ENCODE data around the gene VLDLR. TPM values are rescaled to one million over a fixed set of nuclear protein-coding genes. Genes with fewer than 3 reads are reported as not detected.
A peak's percentile ranks its signal among the peaks of the same experiment; 100 is the strongest.

Gene VLDLR
- total RNA-seq, 1 experiment from 2014 or later = 1.2 TPM

- H3K36me3 ChIP-seq (ENCODE audit: low read depth, low read length) = no peaks in the 10 kb centered on the region
- H3K9me3 ChIP-seq (ENCODE audit: low read length) = no peaks in the 10 kb centered on the region
- H3K9me2 ChIP-seq (replicated peaks; ENCODE audit: low read length) = no peaks in the 10 kb centered on the region
- no peak overlapping the region for H2AFZ ChIP-seq (ENCODE audit: low read length)
- no peaks in the 10 kb centered on the region for H4K20me1 ChIP-seq (ENCODE audit: low read length)
- POLR2A ChIA-PET (ENCODE audit: unreplicated experiment) = no interaction called here
- H3K27me3 ChIP-seq (ENCODE audit: low read length) = 0 out of 2 replicates have a peak, but pooled peaks cover 3% of the 10 kb centered on the region
- no peaks in the 10 kb centered on the region for H3K4me1 ChIP-seq (ENCODE audit: insufficient read depth, low read length)
- H3K4me2 ChIP-seq (ENCODE audit: low read length) = peak overlapping the region; percentile 88
- DNase-seq = no peak
- no TSS peak for BruUV-seq (replicated peaks)
- H3K9ac ChIP-seq (ENCODE audit: low read length) = no peak overlapping the region
- H3F3A ChIP-seq (ENCODE audit: low read length, unreplicated experiment) = no peaks in the 10 kb centered on the region
- H3K27ac ChIP-seq (ENCODE audit: low read length) = no peak overlapping the region
- CTCF ChIA-PET = no interaction called here
- ATAC-seq = no peak
- TF ChIP-seq CTCF (conservative IDR thresholded peaks at IDR 0.05; ENCODE audit: low read depth, low read length) (no peak), EZH2phosphoT487 (IDR thresholded peaks at IDR 0.05; ENCODE audit: borderline replicate concordance, low read length) (no peak), EZH2 (IDR thresholded peaks at IDR 0.05; ENCODE audit: low read length, unreplicated experiment) (no peak)
- H3K79me2 ChIP-seq (ENCODE audit: low read length) = no peaks in the 10 kb centered on the region
- no peak overlapping the region for H3K4me3 ChIP-seq (ENCODE audit: low read length)
- intact Hi-C loops (cut with micrococcal nuclease) = no loop called here
Observed at GRCh38 chr9:2623288-2624050, 1.9 kb downstream of the VLDLR start.

- H3K9ac ChIP-seq (ENCODE audit: low read length) = no peak overlapping the region
- BruUV-seq (replicated peaks) = TSS peak; percentile 28
- H3K4me1 ChIP-seq (ENCODE audit: insufficient read depth, low read length) = no peaks in the 10 kb centered on the region
- no peaks in the 10 kb centered on the region for H3K79me2 ChIP-seq (ENCODE audit: low read length)
- no peak overlapping the region for H3K4me3 ChIP-seq (ENCODE audit: low read length)
- no peak overlapping the region for H2AFZ ChIP-seq (ENCODE audit: low read length)
- H3K4me2 ChIP-seq (ENCODE audit: low read length) = no peak overlapping the region
- POLR2A ChIA-PET (ENCODE audit: unreplicated experiment) = no interaction called here
- CTCF ChIA-PET = no interaction called here
- ATAC-seq = no peak
- TF ChIP-seq CTCF (conservative IDR thresholded peaks at IDR 0.05; ENCODE audit: low read depth, low read length) (no peak), EZH2phosphoT487 (IDR thresholded peaks at IDR 0.05; ENCODE audit: borderline replicate concordance, low read length) (no peak), EZH2 (IDR thresholded peaks at IDR 0.05; ENCODE audit: low read length, unreplicated experiment) (no peak)
- no peaks in the 10 kb centered on the region for H3K9me3 ChIP-seq (ENCODE audit: low read length)
- H3K27me3 ChIP-seq (ENCODE audit: low read length) = 0 out of 2 replicates have a peak, but pooled peaks cover 3% of the 10 kb centered on the region
- intact Hi-C loops (cut with micrococcal nuclease) = no loop called here
- H3K9me2 ChIP-seq (replicated peaks; ENCODE audit: low read length) = no peaks in the 10 kb centered on the region
- H3K27ac ChIP-seq (ENCODE audit: low read length) = no peak overlapping the region
- no peaks in the 10 kb centered on the region for H4K20me1 ChIP-seq (ENCODE audit: low read length)
- no peaks in the 10 kb centered on the region for H3F3A ChIP-seq (ENCODE audit: low read length, unreplicated experiment)
- H3K36me3 ChIP-seq (ENCODE audit: low read depth, low read length) = no peaks in the 10 kb centered on the region
- DNase-seq = no peak
Observed at GRCh38 chr9:2624051-2624682, 2.6 kb downstream of the VLDLR start.

GRCh38 chr9:2625427-2625826 is 3.8 kb downstream of the VLDLR start:
- Histone ChIP-seq H3K4me2 (ENCODE audit: low read length) (no peak overlapping the region), H3K4me3 (ENCODE audit: low read length) (no peak overlapping the region), H3K36me3 (ENCODE audit: low read depth, low read length) (no peaks in the 10 kb centered on the region), H3K9ac (ENCODE audit: low read length) (no peak overlapping the region), H3K27ac (ENCODE audit: low read length) (no peak overlapping the region), H3K9me3 (ENCODE audit: low read length) (no peaks in the 10 kb centered on the region), H3K79me2 (ENCODE audit: low read length) (no peaks in the 10 kb centered on the region), H3K4me1 (ENCODE audit: insufficient read depth, low read length) (no peaks in the 10 kb centered on the region), H2AFZ (ENCODE audit: low read length) (no peak overlapping the region), H3K9me2 (replicated peaks; ENCODE audit: low read length) (no peaks in the 10 kb centered on the region), H4K20me1 (ENCODE audit: low read length) (no peaks in the 10 kb centered on the region), H3F3A (ENCODE audit: low read length, unreplicated experiment) (no peaks in the 10 kb centered on the region), H3K27me3 (ENCODE audit: low read length) (no peaks in the 10 kb centered on the region)
- ChIA-PET CTCF (no interaction called here), POLR2A (ENCODE audit: unreplicated experiment) (no interaction called here)
- TF ChIP-seq CTCF (conservative IDR thresholded peaks at IDR 0.05; ENCODE audit: low read depth, low read length) = 0 out of 2 replicates have a peak, but pooled peaks have one; percentile 22
- TF ChIP-seq EZH2phosphoT487 (IDR thresholded peaks at IDR 0.05; ENCODE audit: borderline replicate concordance, low read length) = no peak
- no peak for DNase-seq
- no TSS peak for BruUV-seq (replicated peaks)
- intact Hi-C loops (cut with micrococcal nuclease) = no loop called here
- ATAC-seq = no peak

Measured in PC-3 (cell line).